ENCODE data around the gene DCAF8L2.

GRCh38 chrX:27549688-27550087 lies 40.5 kb upstream of the DCAF8L2 start:
- TF ChIP-seq CTCF (conservative IDR thresholded peaks at IDR 0.05 in 1 of 2, IDR thresholded peaks at IDR 0.05 in 1 of 2; ENCODE audit: extremely low read depth in 1 of 2, insufficient read depth in 1 of 2, low read depth in 1 of 2, low read length in 2 of 2): no peak
- TF ChIP-seq EZH2 (IDR thresholded peaks at IDR 0.05; ENCODE audit: borderline replicate concordance, low read length): no peak

Data from mammary epithelial cell (primary cell).